HCT116 (cell line): ENCODE results near the gene PAH. TPM values are rescaled to one million over a fixed set of nuclear protein-coding genes. Genes with fewer than 3 reads are reported as not detected.

Experiments used
- ATAC-seq: fragments of 200-7000 bp; cut with Tn5 transposase; 2 replicates; pipeline ENCODE4 v1.9.1; 2020; ENCODE audit warnings: mild to moderate bottlenecking, moderate library complexity
- BruUV-seq: library from RNA; stranded (reverse); fragments of 400-500 nt; replicated peaks from 2 replicates; lab custom pipeline; 2021; lab: Mats Ljungman, UMichigan
- CTCF ChIA-PET: fragments of 300-600 bp; sonication (Branson Sonifier 250); formaldehyde crosslinking; loops from one replicate; lab custom pipeline; 2021; ENCODE audit warnings: antibody characterized with exemption; lab: Charles Lee
- POLR2A ChIA-PET: fragments of 300-600, 350-600 bp; sonication (Branson Sonifier 250); formaldehyde crosslinking; loops from one replicate; lab custom pipeline; 2021; ENCODE audit warnings: antibody characterized with exemption; lab: Charles Lee
- RAD21 ChIA-PET, 2 experiments: fragments of 300-600 bp; sonication (Branson Sonifier 250); formaldehyde crosslinking; loops; one replicate each; lab custom pipeline; 2023; ENCODE audit warnings: low total read pairs in 2 of 2; ENCODE audit not compliant: uncharacterized antibody in 2 of 2, unreplicated experiment in 2 of 2, low non-redundant PET in 1 of 2; lab: Charles Lee
- DNase-seq: peaks from one replicate; pipeline ENCODE4 v3.0.0-alpha.2; 2010; ENCODE audit warnings: low read depth, low spot score
- H2AFZ ChIP-seq: fragments of 200-600 bp; shearing (Covaris generic), sonication (generic); 2 replicates; pipeline ENCODE4 v1.6.1; 2017; ENCODE audit warnings: low read depth, mixed run types, mixed read lengths, antibody characterized with exemption, low read length; ENCODE audit not compliant: poor library complexity, severe bottlenecking
- H3K27ac ChIP-seq: 2 replicates; pipeline ENCODE4 v1.5.1; 2012; ENCODE audit warnings: low read depth, low read length
- H3K27me3 ChIP-seq: fragments of 200-600 bp; sonication (generic); 2 replicates; pipeline ENCODE4 v1.6.1; 2016; ENCODE audit warnings: mixed run types, low read length, mixed read lengths; ENCODE audit not compliant: insufficient read depth
- H3K36me3 ChIP-seq, 2 experiments: fragments of 200-500 bp in 1 of 2; fragments of 200-600 bp in 1 of 2; sonication (Bioruptor generic) in 1 of 2; sonication (generic) in 1 of 2; 2 replicates each; pipeline versions ENCODE4 v1.5.1 to v1.6.1; 2014 to 2016; ENCODE audit warnings: low read length in 2 of 2, inconsistent platforms in 1 of 2, mixed read lengths in 1 of 2, mixed run types in 1 of 2; ENCODE audit not compliant: insufficient read depth in 2 of 2, control insufficient read depth in 1 of 2
- H3K4me1 ChIP-seq, 2 experiments: fragments of 200-600 bp in 1 of 2; sonication (generic) in 1 of 2; 2 replicates each; pipeline versions ENCODE4 v1.5.1 to v1.6.1; 2012 to 2017; ENCODE audit warnings: low read length in 2 of 2, inconsistent platforms in 1 of 2, mild to moderate bottlenecking in 1 of 2, mixed read lengths in 1 of 2, mixed run types in 1 of 2, moderate library complexity in 1 of 2; ENCODE audit not compliant: insufficient read depth in 2 of 2, control insufficient read depth in 1 of 2
- H3K4me2 ChIP-seq: fragments of 200-600 bp; sonication (generic); 2 replicates; pipeline ENCODE4 v1.6.1; 2017; ENCODE audit warnings: mixed run types, low read length, mixed read lengths
- H3K4me3 ChIP-seq, 2 experiments: fragments of 200-600 bp in 1 of 2; sonication (generic) in 1 of 2; replicated peaks in 1 of 2; 2 replicates each; pipeline ENCODE4 v1.5.1; 2011 to 2016; ENCODE audit warnings: low read length in 2 of 2, control low read depth in 1 of 2, low read depth in 1 of 2, mild to moderate bottlenecking in 1 of 2, mixed read lengths in 1 of 2, mixed run types in 1 of 2
- H3K79me2 ChIP-seq: fragments of 200-600 bp; sonication (generic); 2 replicates; pipeline ENCODE4 v1.6.1; 2017; ENCODE audit warnings: mild to moderate bottlenecking, mixed run types, low read length, moderate library complexity, mixed read lengths; ENCODE audit not compliant: insufficient read depth
- H3K9ac ChIP-seq: fragments of 200-600 bp; sonication (generic); 2 replicates; pipeline ENCODE4 v1.6.1; 2016; ENCODE audit warnings: low read length, mixed read lengths
- H3K9me2 ChIP-seq: fragments of 200-600 bp; sonication (generic), shearing (Covaris generic); 2 replicates; pipeline ENCODE4 v1.6.1; 2017; ENCODE audit warnings: mixed run types, mild to moderate bottlenecking, moderate library complexity; ENCODE audit not compliant: insufficient read depth
- H3K9me3 ChIP-seq, 2 experiments: fragments of 200-500 bp in 1 of 2; fragments of 200-600 bp in 1 of 2; sonication (Bioruptor generic) in 1 of 2; sonication (generic) in 1 of 2; 2 replicates each; pipeline ENCODE4 v1.6.1; 2014 to 2017; ENCODE audit warnings: low read length in 2 of 2, mixed read lengths in 2 of 2, inconsistent platforms in 1 of 2, low read depth in 1 of 2, mild to moderate bottlenecking in 1 of 2, mixed run types in 1 of 2, moderate library complexity in 1 of 2; ENCODE audit not compliant: control insufficient read depth in 1 of 2, insufficient read depth in 1 of 2
- H4K20me1 ChIP-seq: fragments of 200-600 bp; sonication (generic), shearing (Covaris generic); 2 replicates; pipeline ENCODE4 v1.6.1; 2017; ENCODE audit warnings: mixed run types, mild to moderate bottlenecking, moderate library complexity; ENCODE audit not compliant: insufficient read depth
- ATF3 ChIP-seq: IDR thresholded peaks from 2 replicates; pipeline ENCODE4 v1.6.1; 2012
- CBX3 ChIP-seq: IDR thresholded peaks from 2 replicates; pipeline ENCODE4 v1.6.1; 2012; ENCODE audit warnings: low read depth
- CTCF ChIP-seq, 3 experiments: fragments of 200-600 bp in 1 of 3; sonication (generic) in 1 of 3; IDR thresholded peaks in 2 of 3; conservative IDR thresholded peaks in 1 of 3; 2 replicates each; pipeline ENCODE4 v1.5.1; 2012 to 2017; ENCODE audit warnings: low read depth in 2 of 3, low read length in 2 of 3, antibody characterized with exemption in 1 of 3, borderline replicate concordance in 1 of 3, control low read depth in 1 of 3, mild to moderate bottlenecking in 1 of 3, mixed read lengths in 1 of 3, mixed run types in 1 of 3, moderate library complexity in 1 of 3; ENCODE audit not compliant: insufficient read depth in 1 of 3
- EGR1 ChIP-seq: IDR thresholded peaks from 2 replicates; pipeline ENCODE4 v1.6.1; 2012; ENCODE audit warnings: low read depth
- ELF1 ChIP-seq: IDR thresholded peaks from 2 replicates; pipeline ENCODE4 v1.6.1; 2012; ENCODE audit warnings: low read depth, borderline replicate concordance
- EZH2 ChIP-seq: fragments of 200-600 bp; sonication (generic); IDR thresholded peaks from 2 replicates; pipeline ENCODE4 v1.6.1; 2017; ENCODE audit warnings: antibody characterized with exemption, mixed run types
- FOSL1 ChIP-seq: IDR thresholded peaks from 2 replicates; pipeline ENCODE4 v1.6.1; 2012; ENCODE audit warnings: low read depth
- MAX ChIP-seq: IDR thresholded peaks from 2 replicates; pipeline ENCODE4 v1.6.1; 2012
- POLR2A ChIP-seq: IDR thresholded peaks from 2 replicates; pipeline ENCODE4 v1.7.0; 2011; ENCODE audit warnings: borderline replicate concordance; ENCODE audit not compliant: insufficient read depth, insufficient read length; ENCODE audit errors: extremely low read depth
- POLR2AphosphoS5 ChIP-seq: IDR thresholded peaks from 2 replicates; pipeline ENCODE4 v1.6.1; 2011; ENCODE audit warnings: mild to moderate bottlenecking, low read depth, low read length, moderate library complexity
- REST ChIP-seq: IDR thresholded peaks from 2 replicates; pipeline ENCODE4 v1.6.1; 2012; ENCODE audit warnings: low read depth
- SIN3A ChIP-seq: IDR thresholded peaks from 2 replicates; pipeline ENCODE4 v1.6.1; 2012; ENCODE audit warnings: low read depth
- SP1 ChIP-seq: IDR thresholded peaks from 2 replicates; pipeline ENCODE4 v1.6.1; 2012; ENCODE audit warnings: low read depth
- TCF7L2 ChIP-seq: IDR thresholded peaks from 2 replicates; pipeline ENCODE4 v1.7.0; 2011; ENCODE audit warnings: borderline replicate concordance, inconsistent platforms; ENCODE audit not compliant: insufficient read depth, insufficient read length; ENCODE audit errors: extremely low read depth
- YY1 ChIP-seq: IDR thresholded peaks from 2 replicates; pipeline ENCODE4 v1.6.1; 2011; ENCODE audit warnings: low read length, low read depth, moderate library complexity, mild to moderate bottlenecking; ENCODE audit not compliant: insufficient replicate concordance; ENCODE audit errors: extremely low read depth
- ZBTB33 ChIP-seq: IDR thresholded peaks from 2 replicates; pipeline ENCODE4 v1.6.1; 2011; ENCODE audit warnings: mild to moderate bottlenecking, low read length, moderate library complexity; ENCODE audit not compliant: insufficient replicate concordance; ENCODE audit errors: extremely low read depth
- ZFX ChIP-seq: fragments of 450-650 bp; IDR thresholded peaks from 2 replicates; pipeline ENCODE4 v1.6.1; 2017
- intact Hi-C: fragments of 100-400 bp; cut with micrococcal nuclease; formaldehyde crosslinking; loops from 2 replicates; pipeline ENCODE4 v1.10.0; 2022
- total RNA-seq: library from RNA; stranded (reverse); gene quantifications from one replicate; pipeline ENCODE4 v1.2.1, GENCODE V29; 2021; ENCODE audit not compliant: unreplicated experiment

PAH gene
- total RNA-seq, 1 experiment from 2014 or later = 2.8 TPM

- no peak for TF ChIP-seq CTCF (IDR thresholded peaks at IDR 0.05 in 2 of 3, conservative IDR thresholded peaks at IDR 0.05 in 1 of 3; ENCODE audit: borderline replicate concordance in 1 of 3, insufficient read depth in 1 of 3, low read depth in 2 of 3, low read length in 2 of 3)
- TF ChIP-seq POLR2A = no peak
- no peak for TF ChIP-seq ATF3
- TF ChIP-seq POLR2AphosphoS5 = no peak
- no peak for TF ChIP-seq MAX
- TF ChIP-seq CBX3 = no peak
- no peak for TF ChIP-seq ELF1
- no peak for TF ChIP-seq EGR1
- TF ChIP-seq EZH2 = no peak
- no peak for TF ChIP-seq FOSL1
Observed at GRCh38 chr12:102912258-102912657, 4.8 kb downstream of the PAH start (continued).

GRCh38 chr12:102911320-102911719 is 5.7 kb downstream of the PAH start:
- RAD21 ChIA-PET = no interaction called here
- no peak for TF ChIP-seq ZFX
- no peak for TF ChIP-seq FOSL1
- no peak for TF ChIP-seq POLR2AphosphoS5
- no peak for TF ChIP-seq TCF7L2
- TF ChIP-seq SP1 = no peak
- TF ChIP-seq ZBTB33 = no peak
- TF ChIP-seq REST = no peak
- no peak for TF ChIP-seq ELF1
- no peak for TF ChIP-seq POLR2A
- TF ChIP-seq YY1 = no peak
- no peak for TF ChIP-seq SIN3A
- TF ChIP-seq CBX3 = no peak

More at GRCh38 chr12:102911320-102911719, 5.7 kb downstream of the PAH start:
- 0 out of 2 replicates have a peak, but pooled peaks cover 7% of the 10 kb centered on the region for H3K27me3 ChIP-seq
- H3K9me3 ChIP-seq = no peaks in the 10 kb centered on the region
- ChIA-PET POLR2A (no interaction called here), CTCF (no interaction called here)
- no peak overlapping the region for H3K4me3 ChIP-seq
- DNase-seq (no peak), ATAC-seq (no peak)
- no peaks in the 10 kb centered on the region for H3K36me3 ChIP-seq
- H3K27ac ChIP-seq = no peak overlapping the region
- H3K79me2 ChIP-seq = no peaks in the 10 kb centered on the region
- H3K9ac ChIP-seq = no peak overlapping the region
- no peak overlapping the region for H2AFZ ChIP-seq
- H3K4me2 ChIP-seq = no peak overlapping the region
- H3K4me1 ChIP-seq = no peaks in the 10 kb centered on the region
- intact Hi-C loops = no loop called here
- no peaks in the 10 kb centered on the region for H4K20me1 ChIP-seq
- H3K9me2 ChIP-seq = no peaks in the 10 kb centered on the region
- BruUV-seq = no TSS peak
